Stimulated activated CD8-positive, alpha-beta memory T cell treated with anti-CD3 and anti-CD28 coated beads, Interleukin-7, amount 100 ng/mL, for 1 hour (primary cell): ENCODE results near the gene SH2D3C.

Experiments
- DNase-seq, 2 donors: peaks; one replicate each; pipeline ENCODE4 v3.0.0-alpha.2; 2020; ENCODE audit warnings: low read depth in 2 of 2

SH2D3C gene

DNA sequence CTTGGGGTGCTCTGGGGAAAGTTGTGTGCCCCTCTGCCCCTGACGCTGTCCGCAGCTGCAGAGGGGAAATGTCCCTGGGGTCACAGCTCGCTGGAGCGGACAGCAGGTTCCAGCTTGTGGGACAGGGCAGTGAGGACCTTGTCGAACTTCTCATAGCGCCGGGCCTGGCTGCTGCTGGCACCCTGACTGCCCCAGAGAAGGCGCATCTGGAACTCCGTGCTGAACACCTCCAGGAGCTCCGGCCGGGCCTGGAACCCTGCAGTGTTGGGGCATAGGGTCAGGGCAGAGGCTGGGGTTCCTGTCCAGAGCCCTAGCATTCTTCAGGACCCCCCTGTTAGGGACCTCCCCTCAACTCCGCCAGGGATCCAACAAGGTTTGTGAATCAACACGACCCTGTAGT is 39.8 kb downstream of the SH2D3C start:
- DNase-seq: no peak

DNA sequence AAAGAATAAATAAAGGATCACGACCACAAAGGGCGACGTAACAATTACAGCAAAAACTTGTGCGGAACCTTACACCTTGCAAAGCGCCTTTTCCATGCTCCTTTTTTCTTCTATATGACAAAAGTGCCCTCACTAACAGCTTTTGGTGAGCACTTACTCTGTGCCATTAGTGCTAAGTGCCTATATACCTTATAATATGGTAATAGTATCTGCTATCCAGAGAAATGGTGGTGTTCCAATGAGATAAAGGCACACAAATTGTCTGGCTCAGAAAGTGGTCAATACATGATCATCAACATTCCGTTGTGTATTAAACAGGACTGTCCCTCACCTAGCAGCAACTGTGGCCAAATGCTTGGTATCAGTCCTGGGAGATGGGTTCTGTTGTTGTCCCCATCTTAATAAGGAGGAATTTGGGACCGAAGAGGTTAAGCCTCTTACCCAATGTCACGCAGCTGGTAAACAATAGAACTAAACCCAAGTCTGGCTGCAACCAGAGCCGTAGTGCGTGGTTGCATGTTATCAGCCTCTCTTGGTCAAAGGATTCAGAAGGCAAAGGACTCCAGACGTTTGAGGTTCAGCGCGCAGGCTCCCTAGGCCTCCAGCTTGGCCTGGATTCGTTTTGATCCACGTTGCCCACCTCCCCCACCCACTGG is 42.8 kb downstream of the SH2D3C start:
- DNase-seq: no peak

DNA sequence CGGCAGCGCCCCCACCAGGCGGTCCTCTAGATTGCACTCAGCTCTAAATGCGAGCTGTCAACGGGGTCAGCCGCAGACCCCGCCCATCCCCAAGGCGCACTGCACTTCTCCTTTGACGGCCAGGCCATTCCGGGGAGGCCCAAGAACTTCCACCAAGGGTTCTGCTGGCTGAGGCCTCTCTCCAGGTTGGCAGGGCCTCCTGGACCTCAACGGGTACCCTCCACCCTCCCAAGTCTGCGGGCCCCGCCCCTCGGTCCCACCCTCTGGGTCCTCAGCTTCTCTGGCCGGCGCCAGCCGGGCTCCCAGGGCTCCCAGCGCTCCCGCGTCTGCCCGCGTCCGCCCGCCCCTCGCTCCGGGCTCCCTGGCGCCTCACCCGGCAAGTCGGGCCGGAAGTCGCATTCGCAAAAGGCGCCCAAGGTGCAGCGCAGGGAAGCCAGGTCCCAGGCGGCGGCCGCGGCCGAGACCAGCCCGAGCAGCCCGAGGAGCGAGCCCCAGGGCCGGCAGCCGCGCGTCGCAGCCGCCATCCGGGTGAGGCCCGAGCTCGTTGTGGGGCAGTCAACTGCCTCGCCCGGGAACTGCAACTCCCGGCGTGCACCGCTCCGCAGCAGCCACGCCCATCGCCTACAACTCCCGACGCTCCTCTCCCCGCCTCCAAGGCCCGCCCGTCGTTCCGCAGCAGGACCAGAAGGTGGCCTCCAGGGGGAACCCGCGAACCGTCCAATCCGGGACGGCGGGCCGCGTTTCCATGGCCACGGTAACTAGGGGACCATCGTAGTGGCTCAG is 43.5 kb downstream of the SH2D3C start, which contains the start of gene TOR2A:
Gene TOR2A, minus strand, starts transcription at position 548 of the 783 bp plus-strand sequence. Its CDS starts 24 bp downstream, at position 524.
- DNase-seq: peak; percentile 97

DNA sequence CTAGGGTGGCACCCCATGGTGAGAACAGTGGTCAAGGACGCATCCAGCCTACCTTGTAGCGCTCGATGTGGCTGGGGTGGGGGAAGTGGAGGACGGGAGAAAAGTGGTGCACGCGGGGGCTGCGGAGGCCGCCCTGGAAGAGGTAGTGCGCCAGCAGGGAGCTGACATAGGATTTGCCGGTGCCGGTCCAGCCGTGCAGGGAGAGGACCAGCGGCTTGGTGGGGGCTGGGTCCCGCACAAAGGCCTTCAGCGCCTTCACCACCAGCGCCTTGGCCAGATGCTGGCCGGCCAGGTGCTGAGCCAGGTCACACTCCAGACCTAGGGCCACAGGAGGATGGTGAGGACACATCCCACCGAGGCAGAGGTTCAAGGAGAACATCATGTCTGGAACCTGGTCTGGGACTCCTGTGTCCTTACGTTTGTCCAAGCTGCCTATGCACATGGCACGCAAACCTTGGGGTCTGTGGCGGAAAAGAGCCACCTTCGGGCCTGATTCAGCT is 44.2 kb downstream of the SH2D3C start:
- no peak for DNase-seq

DNA sequence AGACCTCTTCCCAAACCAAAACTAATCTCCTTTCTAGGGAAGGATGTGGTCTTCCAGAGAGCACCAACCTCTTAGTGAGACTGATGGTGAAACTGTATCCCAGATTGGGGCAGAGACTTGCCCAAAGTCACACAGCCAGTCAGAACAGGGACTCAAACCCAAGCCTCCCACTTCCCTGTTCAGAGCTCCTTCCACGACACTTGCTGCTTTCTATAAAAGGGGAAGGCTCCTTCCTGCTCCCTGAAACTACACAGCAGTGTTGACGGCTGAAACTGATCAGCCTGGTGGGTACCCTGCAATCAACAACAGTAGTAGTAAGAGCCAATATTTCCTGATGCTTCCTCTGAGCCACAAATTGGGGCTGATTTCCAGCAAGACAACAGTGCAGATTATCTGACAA is 44.9 kb downstream of the SH2D3C start:
- no peak for DNase-seq

DNA sequence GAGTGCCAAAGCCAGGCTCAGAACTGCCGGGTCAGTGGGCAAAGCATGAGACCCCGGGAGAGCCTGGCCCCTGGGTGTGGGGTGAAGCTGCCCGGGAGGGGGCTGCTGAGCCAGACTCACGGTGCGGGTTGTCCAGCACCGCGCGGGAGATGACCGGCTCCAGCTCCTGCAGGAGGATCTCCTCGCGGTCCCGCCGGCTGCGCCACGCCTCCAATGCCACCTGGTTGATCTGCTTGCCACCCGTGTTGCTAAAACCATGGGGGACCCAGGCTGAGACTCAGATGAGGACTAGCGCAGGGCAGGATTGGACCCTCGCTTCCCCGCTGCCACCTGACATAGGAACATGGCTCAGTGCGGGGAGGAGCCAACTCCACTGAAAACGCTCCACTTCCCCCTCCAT is 46.0 kb downstream of the SH2D3C start:
- DNase-seq: no peak

DNA sequence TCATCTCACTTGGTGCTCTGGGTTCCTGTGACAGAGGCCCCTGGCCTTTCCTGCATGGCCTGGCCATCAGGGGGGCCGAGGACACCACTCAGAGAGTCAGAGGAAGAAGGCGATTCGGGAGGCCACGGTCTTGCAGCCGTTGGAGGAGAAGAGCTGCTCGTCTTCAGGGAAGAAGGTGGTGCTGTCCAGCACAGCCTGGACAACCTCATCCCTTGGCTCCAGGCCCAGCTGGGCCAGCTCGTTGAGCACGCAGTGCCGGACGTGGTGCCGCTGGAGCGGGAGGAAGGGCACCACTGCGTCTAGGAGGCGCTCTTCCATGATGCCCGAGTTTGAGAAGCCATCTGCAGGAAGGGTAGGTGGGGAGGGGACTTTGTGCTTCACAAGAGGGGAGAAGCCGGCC is 46.5 kb downstream of the SH2D3C start:
- DNase-seq: no peak

DNA sequence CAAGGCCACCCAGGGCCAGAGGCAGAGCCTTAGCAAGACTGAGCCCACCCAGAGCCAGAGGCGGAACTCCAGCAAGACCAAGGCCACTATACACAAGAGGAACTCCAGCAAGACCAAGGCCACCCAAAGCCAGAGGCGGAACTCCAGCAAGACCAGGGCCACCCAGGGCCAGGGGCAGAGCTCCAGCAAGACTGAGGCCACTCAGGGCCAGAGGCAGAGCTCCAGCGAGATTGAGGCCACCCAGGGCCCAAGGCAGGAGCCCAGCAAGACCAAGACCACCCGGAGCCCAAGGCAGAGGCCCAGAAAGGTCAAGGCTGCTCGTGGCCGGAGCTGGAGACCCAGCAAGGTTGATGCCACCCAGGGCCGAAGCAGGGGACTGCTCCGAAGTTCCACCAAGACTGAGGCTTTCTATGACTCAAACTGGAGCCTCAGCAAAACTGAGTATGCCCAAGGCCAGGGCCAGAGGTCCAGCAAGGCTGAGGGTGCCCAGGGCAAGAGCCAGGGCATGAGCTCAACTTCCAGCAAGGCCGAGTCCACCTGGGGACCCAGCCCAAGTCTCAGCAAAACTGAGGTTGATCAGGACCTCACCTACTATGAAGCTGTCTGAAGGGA is 47.6 kb downstream of the SH2D3C start:
- DNase-seq: no peak

DNA sequence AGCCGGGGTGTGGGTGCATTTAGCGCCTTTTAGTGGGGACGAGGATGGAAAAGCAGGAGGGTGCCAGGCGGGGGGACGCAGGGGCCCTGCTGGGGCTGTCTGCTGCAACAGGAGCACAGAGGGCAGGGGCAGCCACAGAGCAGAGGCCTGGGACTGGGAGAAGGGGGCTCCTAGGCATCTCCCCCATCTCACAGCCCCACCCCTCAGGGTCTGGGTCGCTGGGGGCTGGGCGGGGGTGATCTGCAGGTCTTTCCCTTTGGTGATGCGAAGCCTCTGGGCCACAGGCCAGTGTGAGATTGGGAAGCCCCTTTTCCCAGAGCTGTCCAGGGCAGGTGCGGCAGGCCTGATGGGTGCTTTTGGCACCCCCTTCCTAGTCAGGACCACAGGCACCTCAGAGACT is 48.2 kb downstream of the SH2D3C start:
- DNase-seq: no peak

DNA sequence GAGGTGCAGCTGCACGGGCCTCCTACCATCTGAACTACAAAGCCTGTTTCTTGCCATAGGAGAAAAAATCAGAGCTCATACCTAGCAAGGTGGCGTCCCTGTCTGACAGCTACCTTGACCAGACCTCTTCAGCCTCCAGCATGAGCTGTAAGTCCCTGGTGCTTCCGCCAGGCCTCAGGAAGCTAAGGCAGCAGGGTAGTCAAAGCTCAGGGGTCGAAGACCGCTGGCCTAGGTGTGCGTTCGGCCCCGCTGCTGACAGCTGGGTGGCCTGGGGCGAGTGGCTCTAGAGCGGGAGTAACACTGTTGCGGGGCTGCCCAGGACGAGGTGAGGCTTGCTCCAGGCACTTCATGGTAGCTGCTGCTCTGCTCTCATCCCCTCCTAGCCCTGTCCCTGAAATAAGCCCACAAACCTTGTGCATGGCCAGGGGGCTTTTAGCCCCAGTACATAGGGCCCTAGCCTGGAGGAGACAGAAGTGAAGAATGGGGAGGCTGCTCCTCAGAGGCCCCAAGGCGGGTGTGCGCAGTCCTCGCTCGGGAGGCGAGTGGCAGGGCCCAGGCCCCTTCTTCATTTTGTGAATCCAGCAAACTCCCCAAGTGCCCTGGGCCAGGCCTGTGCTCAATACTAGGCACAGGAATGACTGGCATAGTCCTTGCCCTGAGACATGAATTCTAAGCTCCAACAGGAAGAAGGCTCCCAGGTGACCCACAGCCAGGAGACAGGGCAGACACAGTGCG is 48.8 kb downstream of the SH2D3C start:
- DNase-seq: no peak

DNA sequence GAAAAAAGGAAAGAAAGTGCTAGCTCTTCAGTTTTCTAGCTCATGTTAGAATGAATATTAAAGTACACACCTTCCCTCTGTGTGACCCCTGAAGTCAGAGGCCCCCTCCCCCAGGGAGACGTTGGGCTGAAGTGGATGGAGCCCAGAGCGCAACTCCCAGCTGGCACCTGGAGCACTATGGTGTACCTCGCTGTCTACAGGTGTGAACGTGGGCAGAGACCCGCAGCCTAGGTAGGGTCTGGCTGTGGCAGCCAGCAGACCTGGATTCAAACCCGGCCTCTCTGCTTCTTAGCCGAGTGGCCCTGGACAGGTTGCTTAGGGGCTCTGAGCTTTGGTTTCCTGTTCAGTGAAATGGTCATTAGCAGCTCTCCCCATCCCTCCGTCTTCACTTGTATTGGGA is 49.7 kb downstream of the SH2D3C start:
- no peak for DNase-seq

DNA sequence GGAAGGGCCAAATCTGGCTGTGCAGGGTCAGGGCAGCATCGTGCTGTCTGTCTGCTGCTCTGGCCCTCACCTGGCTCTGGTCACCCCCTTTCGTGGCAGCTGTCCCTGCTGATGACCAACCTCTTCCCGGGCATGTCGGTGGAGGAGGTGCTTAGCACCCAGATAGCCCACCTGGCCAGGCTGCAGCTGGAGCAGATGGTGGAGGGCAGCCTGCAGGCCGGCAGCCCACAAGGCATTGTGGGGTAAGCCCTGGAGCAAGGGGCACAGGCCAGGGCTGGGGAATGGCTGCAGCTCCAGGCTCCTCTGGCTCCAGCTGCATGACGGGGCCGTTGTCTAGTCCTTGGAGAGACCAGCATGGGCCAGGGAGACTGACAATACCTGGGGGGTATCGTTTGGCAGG is 51.6 kb downstream of the SH2D3C start:
- no peak for DNase-seq

DNA sequence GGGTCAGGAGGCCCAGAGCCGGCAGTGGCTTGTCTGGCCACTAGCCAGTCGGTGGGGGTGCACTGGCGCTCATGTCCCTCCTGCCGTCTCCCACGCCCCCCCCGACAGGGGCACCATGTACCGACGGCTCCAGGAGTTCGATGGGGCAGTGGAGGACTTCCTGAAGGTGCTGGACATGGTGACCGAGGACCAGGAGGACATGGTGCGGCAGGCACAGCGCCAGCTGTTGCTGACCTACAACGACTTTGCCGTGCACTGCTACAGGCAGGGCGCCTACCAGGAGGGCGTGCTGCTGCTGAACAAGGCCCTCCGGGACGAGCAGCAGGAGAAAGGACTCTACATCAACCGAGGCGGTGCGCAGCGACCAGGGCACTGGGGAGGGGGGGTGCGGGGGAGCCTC is 54.5 kb downstream of the SH2D3C start:
- DNase-seq: no peak

DNA sequence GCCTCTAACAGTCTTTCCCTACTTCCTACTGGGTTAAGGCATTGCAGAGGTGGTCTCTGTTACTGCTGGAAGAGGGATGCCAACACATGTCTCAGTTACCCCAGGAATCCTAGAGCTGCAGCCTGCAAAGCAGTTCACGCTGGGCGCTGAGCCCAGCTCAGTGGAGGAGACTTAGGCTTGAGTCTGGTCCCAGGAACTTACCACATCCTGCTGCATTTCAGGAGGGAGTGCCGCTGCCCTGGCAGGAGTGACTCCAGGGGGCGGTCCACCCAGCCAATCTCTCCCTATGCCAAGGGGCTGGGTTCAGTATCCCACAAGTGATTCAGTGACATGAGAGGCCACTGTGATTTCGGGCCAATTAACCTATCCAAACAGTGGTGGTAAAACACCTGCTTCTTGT is 55.0 kb downstream of the SH2D3C start:
- no peak for DNase-seq

DNA sequence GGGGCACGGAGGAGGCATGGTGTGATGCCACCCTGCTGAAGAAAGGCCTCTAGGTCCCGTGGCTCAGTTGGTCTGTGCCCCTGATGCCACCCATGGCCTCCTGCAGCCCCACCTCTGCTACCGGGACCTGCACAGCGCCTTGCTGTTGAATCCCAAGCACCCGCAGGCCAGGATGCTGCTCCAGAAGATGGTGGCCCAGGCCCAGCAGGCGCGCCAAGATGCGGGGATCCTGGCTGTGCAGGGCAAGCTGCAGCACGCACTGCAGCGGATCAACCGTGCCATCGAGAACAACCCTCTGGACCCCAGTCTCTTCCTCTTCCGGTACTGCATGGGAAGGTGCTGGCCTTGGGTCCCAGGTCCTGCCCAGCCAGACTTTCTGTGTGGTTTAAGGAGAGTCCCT is 55.5 kb downstream of the SH2D3C start:
- DNase-seq: no peak

DNA sequence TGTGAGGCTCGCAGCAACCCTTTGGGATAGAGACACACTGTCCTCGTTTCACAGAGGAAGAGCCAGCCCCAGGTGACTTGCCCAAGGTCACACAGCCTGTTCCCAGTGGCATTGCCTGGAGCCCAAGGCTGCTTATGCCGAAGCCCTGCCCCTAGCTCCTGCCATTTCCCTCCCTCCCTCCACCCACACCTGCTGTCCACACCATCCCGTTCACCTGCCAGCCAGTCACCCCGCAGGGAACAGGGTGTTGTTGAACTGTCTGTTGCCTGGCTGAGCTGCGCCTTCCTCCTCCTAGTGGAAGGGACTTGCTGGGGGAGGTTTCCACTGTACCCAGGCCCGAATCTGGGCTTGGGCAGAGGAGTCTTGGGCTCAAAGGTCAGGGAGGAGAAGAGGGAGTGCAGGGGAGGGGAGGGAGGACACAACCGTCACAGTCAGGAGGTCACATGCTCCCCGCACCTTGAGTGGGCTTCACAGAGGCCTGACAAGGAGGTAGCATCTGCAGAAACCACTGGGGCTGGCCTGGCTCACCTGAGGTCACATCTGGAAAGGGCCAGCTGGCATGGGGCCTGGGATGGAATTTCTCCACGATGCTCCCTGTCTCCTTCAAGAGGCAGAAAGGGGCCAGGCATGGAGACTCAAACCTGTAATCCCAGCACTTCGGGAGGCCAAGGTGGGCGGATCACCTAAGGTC is 56.3 kb downstream of the SH2D3C start:
- DNase-seq: no peak

DNA sequence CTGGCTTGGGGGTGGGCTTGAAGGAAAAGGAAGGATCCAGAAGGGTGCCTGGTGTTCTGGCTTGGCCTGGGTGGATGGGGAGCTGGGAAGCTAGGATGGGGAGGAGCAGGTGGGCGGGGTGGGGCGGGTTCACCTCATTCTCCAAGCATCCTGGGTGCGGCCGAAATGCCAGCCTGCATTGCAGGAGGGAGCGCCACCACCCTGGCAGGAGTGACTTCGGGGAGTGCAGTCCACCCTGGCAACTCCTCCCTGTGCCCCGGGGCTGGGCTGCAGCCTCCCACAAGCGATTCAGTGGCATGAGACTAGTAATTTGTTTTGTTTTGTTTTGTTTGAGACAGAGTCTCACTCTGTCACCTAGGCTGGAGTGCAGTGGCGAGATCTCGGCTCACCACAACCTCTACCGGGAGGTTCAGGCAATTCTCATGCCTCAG is 57.1 kb downstream of the SH2D3C start:
- no peak for DNase-seq

DNA sequence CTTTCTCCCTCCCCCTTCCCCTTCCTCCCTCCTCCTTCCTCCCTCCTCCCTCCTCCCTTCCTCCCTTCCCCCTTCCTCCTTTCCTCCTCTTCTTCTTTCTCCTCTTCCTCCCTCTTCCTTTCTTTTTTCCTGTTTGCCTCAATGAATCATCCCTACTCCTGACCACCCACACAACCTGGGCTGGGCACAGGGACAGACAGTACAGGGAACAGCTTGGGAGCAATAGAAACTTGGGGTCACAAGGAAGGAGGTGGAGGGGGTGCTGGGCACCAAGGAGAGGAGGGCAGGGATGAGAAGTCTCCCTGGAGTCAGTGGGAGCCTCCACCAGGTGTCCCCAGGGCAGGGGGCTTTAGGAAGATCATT is 57.6 kb downstream of the SH2D3C start:
- DNase-seq: no peak

DNA sequence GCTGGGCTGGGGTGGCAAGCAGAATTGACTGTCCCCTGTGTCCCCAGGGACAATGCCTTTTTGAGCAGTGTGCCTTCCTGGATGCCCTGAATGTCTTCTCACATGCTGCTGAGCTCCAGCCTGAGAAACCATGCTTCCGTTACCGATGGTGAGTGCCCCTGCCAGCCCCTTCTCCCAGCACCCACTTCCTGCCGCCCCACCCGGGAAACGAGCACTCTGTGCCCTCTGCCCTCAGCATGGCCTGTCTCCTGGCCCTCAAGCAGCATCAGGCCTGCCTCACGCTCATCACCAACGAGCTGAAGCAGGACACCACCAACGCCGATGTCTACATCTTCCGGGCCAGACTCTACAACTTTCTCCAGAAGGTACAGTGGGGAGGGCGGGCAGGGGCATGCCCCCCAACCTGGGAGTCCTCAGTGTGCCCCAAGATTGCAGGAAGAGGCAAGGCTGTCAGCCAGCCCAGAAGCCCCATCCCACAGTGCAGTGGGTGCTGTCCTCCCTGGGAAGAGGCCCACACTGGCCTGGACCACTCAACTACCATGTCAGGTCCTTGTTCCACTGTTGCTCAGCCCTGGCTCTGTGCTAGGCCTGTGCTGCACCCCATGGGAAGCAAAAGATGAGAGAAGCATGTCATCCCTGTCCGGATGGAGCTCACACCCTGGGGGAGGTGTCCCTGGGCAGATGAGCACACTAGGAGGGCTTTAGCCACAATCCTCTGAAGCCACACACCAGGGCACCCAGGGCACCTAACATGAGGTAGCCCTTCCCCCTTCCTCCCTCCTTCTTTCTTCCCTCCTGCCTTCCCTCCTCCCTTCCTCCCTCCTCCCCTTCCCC is 58.2 kb downstream of the SH2D3C start:
- DNase-seq: no peak

DNA sequence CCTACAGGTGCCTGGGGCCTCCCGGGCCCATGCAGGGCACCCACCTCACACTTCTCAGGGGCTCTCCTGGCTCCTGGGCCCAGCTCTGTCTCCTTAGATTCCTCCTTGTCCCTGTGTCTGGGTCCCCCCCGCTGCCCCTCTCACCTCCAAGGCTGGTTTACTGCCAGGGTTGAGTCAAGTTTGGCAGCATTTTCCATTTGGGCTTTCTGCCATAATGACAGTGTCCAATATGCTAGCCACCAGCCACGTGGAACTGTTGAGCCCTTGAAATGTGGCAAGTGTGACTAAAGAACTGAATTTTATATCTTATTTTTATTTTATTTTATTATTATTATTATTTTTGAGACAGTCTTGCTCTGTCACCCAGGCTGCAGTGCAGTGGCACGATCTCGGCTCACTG is 60.7 kb downstream of the SH2D3C start:
- DNase-seq: no peak

DNA sequence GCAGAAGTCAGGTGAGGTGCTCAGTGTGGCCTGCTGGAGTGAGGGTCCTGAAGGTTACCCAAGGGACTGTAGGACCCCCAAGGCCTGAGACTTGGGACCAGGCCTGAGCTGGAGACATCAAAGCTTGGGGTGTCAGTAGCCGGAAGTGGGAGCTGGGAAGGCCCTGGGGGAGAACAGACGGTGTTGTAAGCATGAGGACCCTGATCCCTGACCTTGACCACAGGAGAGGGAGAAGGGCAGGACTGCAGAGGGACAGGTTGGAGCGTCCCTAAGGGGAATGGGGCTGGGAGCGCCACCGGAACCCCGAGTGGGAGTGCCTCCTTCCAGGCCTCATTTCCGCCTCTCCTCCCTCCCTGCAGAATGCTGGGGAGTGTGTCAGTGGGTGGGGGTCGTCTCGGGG is 62.1 kb downstream of the SH2D3C start:
- DNase-seq: no peak
